SK-N-SH (cell line): Measurements from ENCODE around the gene BABAM2. TPM values are rescaled to one million over a fixed set of nuclear protein-coding genes. Genes with fewer than 3 reads are reported as not detected.
A peak's percentile ranks its signal among the peaks of the same experiment; 100 is the strongest.

Experiments
- CTCF ChIA-PET: fragments of 300-600, 350-600 bp; formaldehyde crosslinking; extraction: SDS; loops from one replicate; lab custom pipeline; 2021; lab: Yijun Ruan, JAX
- POLR2A ChIA-PET: fragments of 350-600 bp; sonication (Branson Sonifier 250); formaldehyde crosslinking; extraction: SDS; loops from one replicate; lab custom pipeline; 2020; ENCODE audit warnings: antibody characterized with exemption, inconsistent platforms; lab: Yijun Ruan, JAX
- DNase-seq: peaks from one replicate; pipeline ENCODE4 v3.0.0; 2012
- H2AFZ ChIP-seq: fragments of 200-600 bp; sonication (generic); 2 replicates; pipeline ENCODE4 v1.8.1; 2016; ENCODE audit warnings: antibody characterized with exemption, mild to moderate bottlenecking, low read depth
- H3F3A ChIP-seq: fragments of 200-600 bp; sonication (generic); replicated peaks from 2 replicates; pipeline ENCODE3; 2016; ENCODE audit warnings: antibody characterized with exemption, mild to moderate bottlenecking; ENCODE audit not compliant: insufficient read depth
- H3K27ac ChIP-seq, 2 experiments: fragments of 200-500 bp in 1 of 2; fragments of 200-600 bp in 1 of 2; sonication (Bioruptor generic) in 1 of 2; sonication (generic), shearing (Covaris generic) in 1 of 2; 2 replicates each; pipeline versions ENCODE4 v1.5.1 to v1.6.1; 2014 to 2016; ENCODE audit warnings: low read depth in 2 of 2, inconsistent platforms in 1 of 2, low read length in 1 of 2, mild to moderate bottlenecking in 1 of 2, mixed read lengths in 1 of 2
- H3K27me3 ChIP-seq: fragments of 200-600 bp; sonication (generic), shearing (Covaris generic); 2 replicates; pipeline ENCODE4 v1.6.1; 2016; ENCODE audit warnings: mixed run types; ENCODE audit not compliant: insufficient read depth
- H3K36me3 ChIP-seq, 2 experiments: fragments of 200-500 bp in 1 of 2; fragments of 200-600 bp in 1 of 2; sonication (Bioruptor generic) in 1 of 2; sonication (generic) in 1 of 2; replicated peaks in 1 of 2; 2 replicates each; pipeline versions ENCODE3 to v1.5.1; 2014 to 2016; ENCODE audit warnings: low read length in 1 of 2, mild to moderate bottlenecking in 1 of 2; ENCODE audit not compliant: insufficient read depth in 2 of 2, control insufficient read depth in 1 of 2
- H3K4me1 ChIP-seq, 2 experiments: fragments of 200-500 bp in 1 of 2; fragments of 200-600 bp in 1 of 2; sonication (Bioruptor generic) in 1 of 2; sonication (generic), shearing (Covaris generic) in 1 of 2; 2 replicates each; pipeline versions ENCODE4 v1.5.1 to v1.6.1; 2014 to 2016; ENCODE audit warnings: low read depth in 1 of 2, low read length in 1 of 2, mixed run types in 1 of 2; ENCODE audit not compliant: insufficient read depth in 2 of 2, control insufficient read depth in 1 of 2
- H3K4me2 ChIP-seq: fragments of 200-600 bp; sonication (generic), shearing (Covaris generic); 2 replicates; pipeline ENCODE4 v1.6.1; 2017; ENCODE audit warnings: mixed run types
- H3K4me3 ChIP-seq, 2 experiments: fragments of 200-500 bp in 1 of 2; fragments of 200-600 bp in 1 of 2; sonication (Bioruptor generic) in 1 of 2; sonication (generic), shearing (Covaris generic) in 1 of 2; 2 replicates each; pipeline versions ENCODE4 v1.5.1 to v1.8.1; 2014 to 2016; ENCODE audit warnings: low read depth in 2 of 2, inconsistent platforms in 1 of 2, low read length in 1 of 2, mild to moderate bottlenecking in 1 of 2, mixed read lengths in 1 of 2, moderate library complexity in 1 of 2
- H3K79me2 ChIP-seq: fragments of 200-600 bp; sonication (generic); 2 replicates; pipeline ENCODE4 v1.8.1; 2017; ENCODE audit warnings: mild to moderate bottlenecking; ENCODE audit not compliant: insufficient read depth
- H3K9ac ChIP-seq: fragments of 200-600 bp; sonication (generic); 2 replicates; pipeline ENCODE4 v1.6.1; 2017; ENCODE audit warnings: mixed run types
- H3K9me2 ChIP-seq: fragments of 200-600 bp; sonication (generic); 2 replicates; pipeline ENCODE4 v1.6.1; 2017; ENCODE audit warnings: mixed run types
- H3K9me3 ChIP-seq: fragments of 200-600 bp; sonication (generic); 2 replicates; pipeline ENCODE4 v1.6.1; 2017; ENCODE audit warnings: mixed run types, mild to moderate bottlenecking, moderate library complexity
- H4K20me1 ChIP-seq: fragments of 200-600 bp; sonication (generic); 2 replicates; pipeline ENCODE4 v1.6.1; 2017; ENCODE audit warnings: mild to moderate bottlenecking, mixed run types; ENCODE audit not compliant: insufficient read depth
- CHD2 ChIP-seq: fragments of 150-350 bp; IDR thresholded peaks from 2 replicates; pipeline ENCODE4 v1.6.1; 2018; ENCODE audit warnings: low read length; ENCODE audit not compliant: partially characterized antibody
- FOSL2 ChIP-seq: IDR thresholded peaks from 2 replicates; pipeline ENCODE4 v1.4.0; 2012; ENCODE audit warnings: low read depth, mild to moderate bottlenecking, moderate library complexity, borderline replicate concordance
- JUND ChIP-seq: IDR thresholded peaks from 2 replicates; pipeline ENCODE4 v1.4.0; 2012
- MEF2A ChIP-seq: IDR thresholded peaks from 2 replicates; pipeline ENCODE4 v1.4.0; 2012; ENCODE audit warnings: low read depth, borderline replicate concordance
- NFIC ChIP-seq: IDR thresholded peaks from 2 replicates; pipeline ENCODE4 v1.4.0; 2012; ENCODE audit warnings: borderline replicate concordance
- POLR2AphosphoS5 ChIP-seq: IDR thresholded peaks from 2 replicates; pipeline ENCODE4 v1.6.1; 2012; ENCODE audit warnings: low read depth, low read length
- RAD21 ChIP-seq: IDR thresholded peaks from 2 replicates; pipeline ENCODE4 v1.6.1; 2012; ENCODE audit warnings: mild to moderate bottlenecking, low read length
- RXRA ChIP-seq: IDR thresholded peaks from 2 replicates; pipeline ENCODE4 v1.4.0; 2012; ENCODE audit warnings: low read depth, mild to moderate bottlenecking, borderline replicate concordance
- TAF1 ChIP-seq: IDR thresholded peaks from 2 replicates; pipeline ENCODE4 v1.6.1; 2012; ENCODE audit warnings: low read depth, mild to moderate bottlenecking, low read length, moderate library complexity, borderline replicate concordance
- WGBS: methylation state at CpG from one replicate; pipeline ENCODE4 v1.1.6; 2017; ENCODE audit warnings: low lambda C conversion rate; 5-methylcytosine and 5-hydroxymethylcytosine counted together
- polyA plus RNA-seq, 3 experiments: library from polyadenylated mRNA; depleted of rRNA; stranded (reverse); fragments of >200 nt; gene quantifications; 2 replicates each; pipeline ENCODE4 v1.2.3, GENCODE V29; 2012
- TF ChIP-seq, protein P1 (sequence below): fragments of 200-600 bp; sonication (generic); IDR thresholded peaks from 2 replicates; pipeline ENCODE4 v1.6.1; 2017; ENCODE audit warnings: antibody characterized with exemption, mild to moderate bottlenecking, moderate library complexity
- TF ChIP-seq, protein P2 (sequence below): fragments of 150-350 bp; IDR thresholded peaks from 2 replicates; pipeline ENCODE4 v1.6.1; 2016; ENCODE audit warnings: mild to moderate bottlenecking, low read depth, low read length
- TF ChIP-seq, protein P3 (sequence below): IDR thresholded peaks from 2 replicates; pipeline ENCODE4 v1.4.0; 2012; ENCODE audit warnings: low read depth
- TF ChIP-seq, protein P4 (sequence below): IDR thresholded peaks from 2 replicates; pipeline ENCODE4; 2012

BABAM2 gene
- polyA plus RNA-seq, 1 of the 3 experiments (the other 2 are of a cell fraction), result 34.0 TPM

GRCh38 chr2:28356095-28356911 lies 465.8 kb downstream of the BABAM2 start (continued):
- TF ChIP-seq, protein P1, sequence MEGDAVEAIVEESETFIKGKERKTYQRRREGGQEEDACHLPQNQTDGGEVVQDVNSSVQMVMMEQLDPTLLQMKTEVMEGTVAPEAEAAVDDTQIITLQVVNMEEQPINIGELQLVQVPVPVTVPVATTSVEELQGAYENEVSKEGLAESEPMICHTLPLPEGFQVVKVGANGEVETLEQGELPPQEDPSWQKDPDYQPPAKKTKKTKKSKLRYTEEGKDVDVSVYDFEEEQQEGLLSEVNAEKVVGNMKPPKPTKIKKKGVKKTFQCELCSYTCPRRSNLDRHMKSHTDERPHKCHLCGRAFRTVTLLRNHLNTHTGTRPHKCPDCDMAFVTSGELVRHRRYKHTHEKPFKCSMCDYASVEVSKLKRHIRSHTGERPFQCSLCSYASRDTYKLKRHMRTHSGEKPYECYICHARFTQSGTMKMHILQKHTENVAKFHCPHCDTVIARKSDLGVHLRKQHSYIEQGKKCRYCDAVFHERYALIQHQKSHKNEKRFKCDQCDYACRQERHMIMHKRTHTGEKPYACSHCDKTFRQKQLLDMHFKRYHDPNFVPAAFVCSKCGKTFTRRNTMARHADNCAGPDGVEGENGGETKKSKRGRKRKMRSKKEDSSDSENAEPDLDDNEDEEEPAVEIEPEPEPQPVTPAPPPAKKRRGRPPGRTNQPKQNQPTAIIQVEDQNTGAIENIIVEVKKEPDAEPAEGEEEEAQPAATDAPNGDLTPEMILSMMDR, result no peak
- TF ChIP-seq, protein P2, sequence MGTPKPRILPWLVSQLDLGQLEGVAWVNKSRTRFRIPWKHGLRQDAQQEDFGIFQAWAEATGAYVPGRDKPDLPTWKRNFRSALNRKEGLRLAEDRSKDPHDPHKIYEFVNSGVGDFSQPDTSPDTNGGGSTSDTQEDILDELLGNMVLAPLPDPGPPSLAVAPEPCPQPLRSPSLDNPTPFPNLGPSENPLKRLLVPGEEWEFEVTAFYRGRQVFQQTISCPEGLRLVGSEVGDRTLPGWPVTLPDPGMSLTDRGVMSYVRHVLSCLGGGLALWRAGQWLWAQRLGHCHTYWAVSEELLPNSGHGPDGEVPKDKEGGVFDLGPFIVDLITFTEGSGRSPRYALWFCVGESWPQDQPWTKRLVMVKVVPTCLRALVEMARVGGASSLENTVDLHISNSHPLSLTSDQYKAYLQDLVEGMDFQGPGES, result no peak
- TF ChIP-seq FOSL2 (no peak), MEF2A (no peak), RAD21 (no peak; the same call in 1 of the 2 replicates), RXRA (no peak), POLR2AphosphoS5 (no peak), CHD2 (peak; percentile 51), JUND (no peak)
- TF ChIP-seq, protein P3, sequence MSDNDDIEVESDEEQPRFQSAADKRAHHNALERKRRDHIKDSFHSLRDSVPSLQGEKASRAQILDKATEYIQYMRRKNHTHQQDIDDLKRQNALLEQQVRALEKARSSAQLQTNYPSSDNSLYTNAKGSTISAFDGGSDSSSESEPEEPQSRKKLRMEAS, result peak; percentile 89

- Histone ChIP-seq H3K4me1 (peaks cover 13 to 37% of the 10 kb centered on the region in 2 experiments; a peak in 3 of 4 replicates), H3K9ac (no peak overlapping the region), H3K4me3 (no peak overlapping the region), H3K9me3 (no peaks in the 10 kb centered on the region), H2AFZ (no peak overlapping the region), H3K27ac (peak overlapping the region in 1 of 2 experiments; percentile 97; a peak in 2 of 4 replicates), H4K20me1 (no peaks in the 10 kb centered on the region), H3K27me3 (no peaks in the 10 kb centered on the region), H3K9me2 (no peaks in the 10 kb centered on the region), H3F3A (peaks cover 5% of the 10 kb centered on the region), H3K36me3 (no peaks in the 10 kb centered on the region), H3K79me2 (no peaks in the 10 kb centered on the region), H3K4me2 (no peak overlapping the region)
- ChIA-PET CTCF (interaction anchor here (0.8 to 1.3 kb wide), 3 partner anchors 16 to 202 kb away, joined by 3 to 4 read pairs (median 4); no protein-coding TSS in a partner anchor), POLR2A (interaction anchor here (1.1 to 3.7 kb wide), 4 partner anchors 8 to 34 kb away, joined by 5 to 79 read pairs (median 14); partner anchors contain the start of gene FOSL2)
- WGBS, result 97% methylated on average over 5 of the region's 5 CpGs
- no peak for DNase-seq
- TF ChIP-seq, protein P4, sequence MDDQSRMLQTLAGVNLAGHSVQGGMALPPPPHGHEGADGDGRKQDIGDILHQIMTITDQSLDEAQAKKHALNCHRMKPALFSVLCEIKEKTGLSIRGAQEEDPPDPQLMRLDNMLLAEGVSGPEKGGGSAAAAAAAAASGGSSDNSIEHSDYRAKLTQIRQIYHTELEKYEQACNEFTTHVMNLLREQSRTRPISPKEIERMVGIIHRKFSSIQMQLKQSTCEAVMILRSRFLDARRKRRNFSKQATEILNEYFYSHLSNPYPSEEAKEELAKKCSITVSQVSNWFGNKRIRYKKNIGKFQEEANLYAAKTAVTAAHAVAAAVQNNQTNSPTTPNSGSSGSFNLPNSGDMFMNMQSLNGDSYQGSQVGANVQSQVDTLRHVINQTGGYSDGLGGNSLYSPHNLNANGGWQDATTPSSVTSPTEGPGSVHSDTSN, result no peak
- TF ChIP-seq NFIC (no peak), TAF1 (no peak)
- TF ChIP-seq, protein P3, result peak; percentile 80
Measured at GRCh38 chr2:28357055-28357454, 466.5 kb downstream of the BABAM2 start.
